HG03520 (cell line): Measurements from ENCODE around the gene TBKBP1.
"Not testable (repeated sequence)": the region's sequence is repeated elsewhere in the genome, so short reads cannot be mapped to it uniquely, and the experiment has no call there.

Source experiments
- ATAC-seq: cut with Tn5 transposase; IDR thresholded peaks from one replicate; pipeline ENCODE4 v1.9.1; 2021; ENCODE audit warnings: mild to moderate bottlenecking, moderate library complexity; ENCODE audit not compliant: unreplicated experiment

Gene TBKBP1

DNA sequence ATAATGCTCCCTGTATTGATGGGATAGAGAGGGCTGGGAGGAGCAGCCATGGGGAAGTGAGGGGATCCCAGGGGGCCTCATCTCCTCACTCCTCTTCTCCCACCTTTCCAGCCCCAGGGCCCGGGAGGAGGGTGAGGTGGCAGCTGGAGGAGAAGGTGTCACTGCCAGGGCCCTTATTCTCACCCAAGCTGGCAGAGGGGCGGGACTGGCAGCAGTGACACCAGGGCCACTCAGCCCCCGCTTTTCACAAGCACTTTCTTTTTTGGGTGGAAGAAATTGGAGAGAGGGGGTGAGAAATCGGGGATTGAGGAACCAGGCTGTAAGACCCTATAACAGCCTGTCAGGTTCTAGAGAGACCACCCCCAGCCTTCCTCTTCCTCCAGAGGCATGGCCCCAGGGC is 36.7 kb downstream of the TBKBP1 start:
- no peak for ATAC-seq

DNA sequence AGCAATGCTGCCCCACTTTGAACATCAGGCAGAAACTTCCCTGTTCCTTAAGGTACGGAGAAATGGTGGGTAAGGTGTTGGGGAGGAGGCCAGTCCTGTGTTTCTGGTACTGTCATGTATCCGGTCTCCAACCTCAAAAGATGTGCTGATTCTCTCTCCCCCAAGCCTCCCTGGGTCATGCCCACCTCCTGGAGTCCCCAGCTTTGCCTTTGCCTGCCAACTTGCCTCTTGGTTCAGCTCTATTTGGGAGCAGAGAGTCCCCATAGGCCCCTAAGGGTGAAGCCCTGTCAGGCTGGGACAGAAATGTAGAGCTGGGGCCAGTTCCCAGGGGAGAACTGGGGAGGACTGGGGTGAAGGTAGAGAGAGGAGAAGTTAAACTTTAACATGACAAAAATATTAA is 37.4 kb downstream of the TBKBP1 start:
- ATAC-seq = no peak

DNA sequence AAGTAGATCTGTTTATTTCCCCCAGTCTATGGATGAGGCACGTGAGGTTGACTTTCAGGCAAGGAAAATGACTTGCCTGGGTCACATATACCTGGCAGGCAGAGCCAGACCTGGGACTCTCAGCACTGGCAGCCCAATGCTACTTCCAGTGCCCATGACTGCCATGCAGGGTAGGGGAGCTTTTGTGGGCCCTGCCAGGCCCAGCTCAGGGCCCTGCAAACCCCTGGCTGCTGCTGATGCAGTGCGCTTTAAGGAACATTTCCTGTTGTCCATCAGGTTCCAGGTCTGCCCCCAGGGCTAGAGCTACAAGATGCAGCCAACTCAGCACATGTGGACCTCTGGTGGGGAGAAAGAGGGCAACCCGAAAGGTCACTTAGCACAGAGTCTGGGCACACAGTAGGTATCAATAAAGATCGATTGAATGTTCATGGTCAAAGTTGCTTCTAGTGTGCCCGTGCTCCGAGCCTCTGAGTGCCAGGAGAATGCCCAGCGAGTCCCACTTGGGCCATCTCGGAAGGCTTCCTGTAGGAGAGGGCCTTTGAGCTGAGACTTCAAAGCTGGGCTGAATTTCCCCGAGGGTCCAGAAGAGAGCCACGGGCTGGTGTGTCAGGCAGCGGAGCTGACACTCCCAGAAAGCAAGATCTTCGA is 38.6 kb downstream of the TBKBP1 start:
- no peak for ATAC-seq

DNA sequence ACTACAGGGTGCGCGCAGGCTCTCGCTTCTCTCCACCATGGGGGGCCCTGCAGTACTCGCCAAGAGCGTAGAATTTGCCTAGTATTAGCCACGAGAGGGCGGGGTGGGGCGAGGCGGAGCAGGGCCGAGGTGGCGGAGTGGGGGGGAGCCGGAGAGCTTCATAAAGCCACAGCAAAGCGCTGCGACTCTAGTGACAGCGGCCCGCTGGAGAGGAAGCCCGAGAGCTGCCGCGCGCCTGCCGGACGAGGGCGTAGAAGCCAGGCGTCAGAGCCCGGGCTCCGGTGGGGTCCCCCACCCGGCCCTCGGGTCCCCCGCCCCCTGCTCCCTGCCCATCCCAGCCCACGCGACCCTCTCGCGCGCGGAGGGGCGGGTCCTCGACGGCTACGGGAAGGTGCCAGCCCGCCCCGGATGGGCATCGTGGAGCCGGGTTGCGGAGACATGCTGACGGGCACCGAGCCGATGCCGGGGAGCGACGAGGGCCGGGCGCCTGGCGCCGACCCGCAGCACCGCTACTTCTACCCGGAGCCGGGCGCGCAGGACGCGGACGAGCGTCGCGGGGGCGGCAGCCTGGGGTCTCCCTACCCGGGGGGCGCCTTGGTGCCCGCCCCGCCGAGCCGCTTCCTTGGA is 39.2 kb downstream of the TBKBP1 start, which contains the start of gene TBX21:
Gene TBX21 (plus strand): TSS at position 190 of the 627 bp plus-strand sequence. CDS start 219 bp downstream, at position 409.
- ATAC-seq = peak; percentile 52

DNA sequence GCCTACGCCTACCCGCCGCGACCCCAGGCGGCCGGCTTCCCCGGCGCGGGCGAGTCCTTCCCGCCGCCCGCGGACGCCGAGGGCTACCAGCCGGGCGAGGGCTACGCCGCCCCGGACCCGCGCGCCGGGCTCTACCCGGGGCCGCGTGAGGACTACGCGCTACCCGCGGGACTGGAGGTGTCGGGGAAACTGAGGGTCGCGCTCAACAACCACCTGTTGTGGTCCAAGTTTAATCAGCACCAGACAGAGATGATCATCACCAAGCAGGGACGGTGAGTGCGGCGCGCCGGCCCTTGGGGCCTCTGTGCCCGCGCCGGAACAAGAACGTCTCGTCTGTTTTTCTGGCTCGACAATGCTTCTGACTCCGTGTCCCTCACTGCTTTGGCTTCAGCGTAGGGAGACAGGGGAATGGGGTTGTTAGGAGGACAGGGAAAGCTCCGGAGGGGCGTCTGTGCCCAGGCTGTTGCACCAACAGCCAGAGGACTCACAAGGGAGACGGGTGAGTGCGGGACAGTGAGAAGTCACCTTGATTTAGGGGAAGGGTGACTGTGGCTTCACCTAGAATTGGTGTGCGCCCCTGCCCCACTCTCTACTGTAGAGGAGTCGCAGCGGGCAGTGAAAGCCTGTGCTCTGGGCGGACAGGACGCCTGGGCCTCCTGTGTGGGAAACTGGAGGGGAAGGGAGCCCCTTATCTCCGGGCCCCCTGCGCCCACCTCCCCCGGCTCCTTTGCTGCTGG is 39.9 kb downstream of the TBKBP1 start:
- peak; percentile 19 for ATAC-seq

DNA sequence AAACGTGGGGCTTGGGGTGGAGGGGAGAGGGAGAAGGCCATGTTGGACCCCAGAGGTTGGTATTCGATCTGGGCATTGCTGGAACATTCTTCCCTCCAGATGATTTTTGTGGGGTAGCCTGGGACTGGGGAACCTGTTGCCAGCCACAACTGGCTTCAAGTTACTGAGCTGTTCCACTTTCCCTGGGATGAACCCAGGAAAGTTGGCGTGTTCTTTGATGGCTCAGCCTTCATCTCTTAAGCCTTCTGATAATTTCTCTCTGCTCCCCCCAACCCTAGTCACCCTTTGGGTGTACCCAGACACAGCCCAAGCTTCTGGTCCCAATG is 41.1 kb downstream of the TBKBP1 start:
- no peak for ATAC-seq

DNA sequence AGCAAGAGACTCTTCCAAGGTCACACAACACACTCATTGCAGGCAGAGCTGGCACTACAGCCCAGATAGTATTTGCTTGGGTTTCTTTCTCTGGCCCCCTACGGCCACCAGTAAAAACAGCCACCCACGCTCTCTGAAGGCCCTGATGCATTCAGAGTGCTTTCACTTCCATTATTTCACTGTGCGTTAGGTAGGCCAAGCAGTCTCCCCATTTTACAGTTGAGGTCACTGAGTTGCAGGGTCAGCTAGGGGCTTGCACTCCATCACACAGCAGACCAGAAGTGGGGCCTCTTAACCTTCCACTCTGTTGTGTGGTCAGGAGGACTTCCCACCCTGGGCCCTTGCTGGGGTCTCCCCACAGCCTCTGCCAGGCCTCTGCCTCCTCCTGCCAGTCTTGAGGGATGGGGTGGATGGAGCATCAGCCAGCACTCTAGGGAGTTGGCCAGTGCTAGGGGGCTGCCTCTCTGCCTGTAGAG is 41.6 kb downstream of the TBKBP1 start:
- peak; percentile 39 for ATAC-seq

DNA sequence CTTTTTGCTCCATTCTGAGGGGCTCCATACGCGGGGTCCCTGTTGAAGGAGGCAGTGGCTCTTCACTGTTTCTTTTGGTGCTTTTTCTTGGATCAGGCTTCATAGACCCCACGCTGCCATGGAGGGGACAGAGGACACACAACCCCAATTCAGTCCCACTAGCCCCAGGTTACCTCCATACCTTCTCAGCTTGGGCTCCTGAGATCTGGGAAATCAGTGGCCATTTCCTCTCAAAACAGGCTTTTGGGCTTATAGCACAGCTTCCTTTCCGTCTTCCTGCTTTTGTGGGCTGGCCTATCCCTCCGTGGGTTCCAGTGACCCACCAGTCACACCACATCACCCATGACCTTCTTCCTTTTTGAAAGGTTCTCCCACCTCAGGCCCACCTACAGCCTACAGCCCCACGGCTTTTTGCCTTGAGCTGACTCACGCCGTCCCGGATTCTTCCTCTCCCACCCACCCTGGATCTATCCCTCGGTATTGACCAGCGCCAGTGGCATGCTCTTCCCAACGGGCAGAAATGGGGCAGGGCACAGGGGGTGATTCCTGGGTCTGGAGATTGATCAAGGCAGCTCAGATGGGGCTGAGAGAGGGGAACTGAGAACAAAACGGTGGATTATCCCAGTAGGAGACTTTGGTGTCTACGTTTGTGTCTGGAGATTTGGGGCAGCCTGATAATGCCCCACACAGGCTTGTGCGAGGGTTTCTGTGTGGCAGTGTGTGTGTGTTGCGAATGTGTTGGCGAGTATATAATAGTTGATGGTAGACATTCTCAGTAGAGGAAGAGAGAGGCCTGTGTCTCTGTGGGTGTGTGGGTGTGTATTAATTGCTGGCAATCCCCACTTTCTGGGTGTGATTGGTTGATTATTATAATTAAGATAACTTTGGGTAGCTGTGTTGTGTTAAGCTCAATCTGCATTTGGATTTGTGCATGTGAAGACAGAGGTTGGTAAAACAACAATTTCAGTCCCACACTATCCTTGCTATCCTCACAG is 42.8 kb downstream of the TBKBP1 start:
- no peak for ATAC-seq

DNA sequence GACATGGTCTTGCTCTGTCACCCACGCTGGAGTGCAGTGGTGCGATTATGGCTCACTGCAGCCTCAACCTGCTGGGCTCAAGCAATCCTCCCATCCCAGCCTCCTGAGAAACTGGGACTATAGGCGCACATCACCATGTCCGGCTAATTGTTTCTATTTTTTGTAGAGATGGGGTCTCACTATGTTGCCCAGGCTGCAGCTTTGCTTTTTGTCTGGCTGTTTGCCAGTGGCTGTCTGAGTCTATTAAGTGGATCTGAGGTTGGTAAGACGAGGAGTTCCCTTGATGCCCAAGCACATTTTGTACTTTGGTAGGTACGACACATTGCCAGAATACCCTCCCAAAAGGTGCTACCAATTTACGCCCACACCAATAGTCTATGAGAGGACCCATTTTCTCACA is 44.2 kb downstream of the TBKBP1 start:
- ATAC-seq = no peak

DNA sequence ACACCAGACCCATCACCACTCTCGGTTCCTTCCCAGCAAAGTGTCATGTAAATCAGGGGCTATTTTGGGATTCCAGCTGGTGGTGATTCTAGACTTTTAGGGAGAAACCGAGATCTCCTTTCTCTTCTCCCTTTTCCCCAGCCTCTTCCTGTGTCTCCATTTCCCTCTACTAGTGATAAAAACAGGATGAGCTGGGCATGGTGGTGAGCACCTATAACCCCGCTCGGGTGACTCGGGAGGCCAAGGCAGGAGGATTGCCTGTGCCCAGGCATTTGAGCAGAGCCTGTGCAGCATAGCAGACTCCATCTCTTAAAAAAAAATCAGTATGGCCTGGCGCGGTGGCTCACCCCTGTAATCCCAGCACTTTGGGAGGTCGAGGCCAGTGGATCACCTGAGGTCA is 45.2 kb downstream of the TBKBP1 start:
- ATAC-seq = no peak

DNA sequence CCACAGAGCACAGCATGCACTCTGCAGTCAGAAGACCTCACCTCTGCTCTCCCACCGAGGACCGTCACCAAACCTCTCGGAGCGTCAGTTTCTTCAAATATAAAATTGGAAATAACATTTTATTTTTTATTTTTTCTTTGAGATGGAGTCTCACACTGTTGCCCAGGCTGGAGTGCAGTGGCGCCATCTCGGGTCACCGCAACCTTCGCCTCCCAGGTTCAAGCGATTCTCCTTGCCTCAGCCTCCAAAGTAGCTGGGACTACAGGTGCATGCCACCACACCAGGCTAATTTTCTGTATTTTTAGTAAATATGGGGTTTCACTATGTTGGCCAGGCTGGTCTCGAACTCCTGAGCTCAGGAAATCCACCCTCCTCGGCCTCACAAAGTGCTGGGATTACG is 46.0 kb downstream of the TBKBP1 start:
- ATAC-seq = not testable (repeated sequence)

DNA sequence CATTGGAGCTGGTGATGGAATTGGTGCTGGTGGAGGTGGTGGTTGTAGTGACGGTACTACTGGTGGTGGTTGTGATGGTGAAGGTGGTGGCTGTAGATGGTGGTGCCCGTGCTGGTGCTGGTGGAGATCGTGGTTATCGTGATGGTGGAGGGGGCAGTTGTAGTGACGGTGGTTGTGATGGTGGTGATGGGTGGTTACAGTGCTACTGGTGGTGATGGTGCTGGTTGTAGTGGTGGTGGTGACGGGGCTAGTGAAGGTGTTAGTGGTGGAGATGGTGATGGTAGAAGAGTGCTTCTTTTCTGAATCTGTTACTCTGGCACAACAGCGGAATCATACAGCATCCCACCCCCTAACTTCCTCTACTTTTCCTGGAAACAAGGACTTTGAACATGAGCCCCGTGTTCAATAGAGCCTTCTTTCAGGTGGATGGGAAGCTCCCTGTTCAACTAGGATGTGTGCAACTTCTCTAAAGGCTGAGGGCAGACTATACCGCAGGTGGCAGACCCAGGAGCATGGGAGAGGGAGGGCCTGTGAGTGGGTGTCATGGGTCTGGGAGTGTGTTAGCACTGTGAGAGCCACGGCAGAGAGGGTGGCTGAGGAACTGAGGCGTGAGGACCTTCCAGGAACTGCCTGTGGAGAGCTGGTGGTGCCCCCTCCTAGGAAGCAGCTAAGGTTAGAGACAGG is 47.3 kb downstream of the TBKBP1 start:
- no peak for ATAC-seq

DNA sequence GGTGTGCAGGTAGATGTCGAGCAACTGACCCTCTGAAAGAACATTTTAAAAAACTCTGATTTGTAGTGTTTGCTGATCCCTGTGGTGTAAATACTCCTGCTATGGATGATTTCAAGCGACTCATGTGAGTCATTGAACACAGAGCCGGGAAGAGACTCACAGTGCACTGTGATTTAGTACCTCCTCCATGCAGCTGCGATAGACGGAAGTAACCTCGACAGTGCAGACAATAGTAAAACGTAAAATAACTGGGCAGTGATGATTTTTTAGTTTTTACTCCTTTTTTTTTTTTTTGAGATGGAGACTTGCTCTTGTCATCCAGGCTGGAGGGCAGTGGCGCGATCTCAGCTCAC is 47.8 kb downstream of the TBKBP1 start:
- no peak for ATAC-seq

DNA sequence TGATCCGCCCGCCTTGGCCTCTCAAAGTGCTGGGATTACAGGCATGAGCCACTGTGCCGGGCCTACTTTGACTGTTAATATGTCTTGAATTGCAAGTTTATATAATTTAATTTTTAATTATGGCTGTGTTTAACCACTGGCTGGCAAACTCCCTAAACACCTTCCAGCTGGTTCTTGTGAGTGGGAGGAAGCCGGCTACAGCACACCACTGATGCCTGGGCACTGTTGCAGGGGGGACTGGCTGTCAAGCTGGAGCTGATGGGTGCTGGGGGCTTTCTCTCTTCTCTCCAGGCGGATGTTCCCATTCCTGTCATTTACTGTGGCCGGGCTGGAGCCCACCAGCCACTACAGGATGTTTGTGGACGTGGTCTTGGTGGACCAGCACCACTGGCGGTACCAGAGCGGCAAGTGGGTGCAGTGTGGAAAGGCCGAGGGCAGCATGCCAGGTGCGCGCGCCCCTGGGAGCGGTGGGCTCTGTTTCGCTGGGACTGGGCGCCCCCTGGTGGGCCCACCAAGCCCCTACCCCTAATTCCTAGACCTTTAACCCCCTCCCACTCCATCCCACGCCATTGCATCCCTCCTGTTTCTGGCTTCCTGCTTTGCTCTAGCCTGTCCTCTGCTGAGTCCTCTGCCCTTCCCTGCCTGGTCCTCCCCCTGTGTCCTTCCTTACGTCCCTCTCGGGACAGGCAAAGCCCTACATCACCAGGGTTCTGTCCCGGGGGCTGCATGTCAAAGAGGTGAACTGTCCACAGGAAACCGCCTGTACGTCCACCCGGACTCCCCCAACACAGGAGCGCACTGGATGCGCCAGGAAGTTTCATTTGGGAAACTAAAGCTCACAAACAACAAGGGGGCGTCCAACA is 48.6 kb downstream of the TBKBP1 start:
- ATAC-seq = no peak

DNA sequence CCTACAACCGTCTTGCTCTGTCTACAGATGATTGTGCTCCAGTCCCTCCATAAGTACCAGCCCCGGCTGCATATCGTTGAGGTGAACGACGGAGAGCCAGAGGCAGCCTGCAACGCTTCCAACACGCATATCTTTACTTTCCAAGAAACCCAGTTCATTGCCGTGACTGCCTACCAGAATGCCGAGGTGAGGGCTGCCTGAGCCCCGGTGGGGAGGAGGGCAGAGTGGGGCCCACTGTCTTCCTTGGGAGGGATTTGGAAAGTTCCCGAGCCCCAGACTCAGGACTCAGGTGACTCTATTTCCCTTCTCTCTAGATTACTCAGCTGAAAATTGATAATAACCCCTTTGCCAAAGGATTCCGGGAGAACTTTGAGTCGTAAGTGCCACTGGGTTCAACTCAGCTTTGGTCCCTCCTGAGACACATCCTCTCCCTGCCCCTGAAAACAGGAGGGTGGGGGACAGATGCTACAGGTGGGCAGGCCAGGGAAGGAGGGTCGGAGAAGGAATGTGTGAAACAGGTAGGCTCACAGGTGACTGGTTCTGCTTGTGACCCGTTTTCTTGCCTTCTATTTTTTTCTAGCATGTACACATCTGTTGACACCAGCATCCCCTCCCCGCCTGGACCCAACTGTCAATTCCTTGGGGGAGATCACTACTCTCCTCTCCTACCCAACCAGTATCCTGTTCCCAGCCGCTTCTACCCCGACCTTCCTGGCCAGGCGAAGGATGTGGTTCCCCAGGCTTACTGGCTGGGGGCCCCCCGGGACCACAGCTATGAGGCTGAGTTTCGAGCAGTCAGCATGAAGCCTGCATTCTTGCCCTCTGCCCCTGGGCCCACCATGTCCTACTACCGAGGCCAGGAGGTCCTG is 50.4 kb downstream of the TBKBP1 start:
- no peak for ATAC-seq

DNA sequence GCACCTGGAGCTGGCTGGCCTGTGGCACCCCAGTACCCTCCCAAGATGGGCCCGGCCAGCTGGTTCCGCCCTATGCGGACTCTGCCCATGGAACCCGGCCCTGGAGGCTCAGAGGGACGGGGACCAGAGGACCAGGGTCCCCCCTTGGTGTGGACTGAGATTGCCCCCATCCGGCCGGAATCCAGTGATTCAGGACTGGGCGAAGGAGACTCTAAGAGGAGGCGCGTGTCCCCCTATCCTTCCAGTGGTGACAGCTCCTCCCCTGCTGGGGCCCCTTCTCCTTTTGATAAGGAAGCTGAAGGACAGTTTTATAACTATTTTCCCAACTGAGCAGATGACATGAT is 51.0 kb downstream of the TBKBP1 start:
- no peak for ATAC-seq

DNA sequence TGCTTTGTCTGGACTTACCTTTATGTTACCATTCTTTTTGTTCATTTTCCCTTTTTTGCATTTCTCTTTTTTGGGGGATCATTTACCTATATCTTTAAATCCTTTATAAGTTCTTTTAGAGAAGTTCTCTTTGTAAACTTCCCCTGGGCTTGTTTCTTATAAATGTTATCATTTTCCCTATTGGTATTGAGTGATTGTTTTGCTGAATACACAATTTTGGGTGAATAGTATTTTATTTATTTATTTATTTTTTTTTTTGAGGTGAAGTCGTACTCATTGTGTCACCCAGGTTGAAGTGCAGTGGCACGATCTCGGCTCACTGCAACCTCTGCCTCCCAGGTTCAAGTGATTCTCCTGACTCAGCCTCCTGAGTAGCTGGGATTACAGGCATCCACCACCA is 57.5 kb downstream of the TBKBP1 start:
- ATAC-seq = no peak

DNA sequence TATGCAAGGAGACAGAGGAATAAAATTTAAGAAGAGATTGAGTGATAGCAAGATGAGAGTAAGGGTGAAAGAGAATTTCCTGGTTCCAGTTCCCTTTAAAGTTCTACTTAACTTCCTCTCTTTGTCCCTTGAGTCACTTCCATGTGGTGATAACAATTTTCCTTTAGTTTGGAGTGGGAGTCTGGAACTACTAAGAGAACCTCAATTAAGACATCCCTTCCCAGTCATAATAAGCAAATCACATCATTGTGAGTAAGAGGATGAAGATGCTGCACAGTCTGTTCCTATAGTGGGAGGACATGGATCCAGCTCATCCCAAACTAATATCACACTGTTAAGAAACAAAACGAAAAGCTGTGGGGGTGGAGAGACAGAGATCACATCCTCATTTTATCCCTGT is 63.4 kb downstream of the TBKBP1 start:
- no peak for ATAC-seq
